Hepatocyte (in vitro differentiated cells): ENCODE measurements around the gene CLEC16A. TPM values are rescaled to one million over a fixed set of nuclear protein-coding genes. Genes with fewer than 3 reads are reported as not detected.

ENCODE experiments used
- DNase-seq: peaks from one replicate; pipeline ENCODE4 v3.0.0-alpha.2; 2016; ENCODE audit warnings: low spot score
- H2AFZ ChIP-seq: fragments of 200-600 bp; sonication (generic); 2 replicates; pipeline ENCODE4 v1.6.0; 2016; ENCODE audit warnings: antibody characterized with exemption, mild to moderate bottlenecking
- H3K27ac ChIP-seq: fragments of 200-600 bp; sonication (generic); 2 replicates; pipeline ENCODE4 v1.5.1; 2016; ENCODE audit warnings: mild to moderate bottlenecking
- H3K27me3 ChIP-seq: fragments of 200-600 bp; sonication (generic); 2 replicates; pipeline ENCODE4 v1.6.1; 2016
- H3K36me3 ChIP-seq: fragments of 200-600 bp; sonication (generic); replicated peaks from 2 replicates; pipeline ENCODE4 v1.5.1; 2016; ENCODE audit warnings: low read depth; ENCODE audit not compliant: insufficient read depth
- H3K4me1 ChIP-seq: fragments of 200-600 bp; sonication (generic); 2 replicates; pipeline ENCODE4 v1.5.1; 2016; ENCODE audit warnings: mild to moderate bottlenecking, moderate library complexity; ENCODE audit not compliant: insufficient read depth
- H3K4me2 ChIP-seq: fragments of 200-600 bp; sonication (generic); 2 replicates; pipeline ENCODE4 v1.6.0; 2016
- H3K4me3 ChIP-seq: fragments of 200-600 bp; sonication (generic); 2 replicates; pipeline ENCODE4 v1.5.1; 2016; ENCODE audit warnings: mild to moderate bottlenecking
- H3K79me2 ChIP-seq: fragments of 200-600 bp; sonication (generic); 2 replicates; pipeline ENCODE4 v1.6.0; 2017; ENCODE audit warnings: mild to moderate bottlenecking
- H3K9me2 ChIP-seq: fragments of 200-600 bp; sonication (generic); replicated peaks from 2 replicates; pipeline ENCODE4 v1.6.0; 2017; ENCODE audit warnings: mild to moderate bottlenecking; ENCODE audit not compliant: insufficient read depth
- H3K9me3 ChIP-seq: fragments of 200-600 bp; sonication (generic); 2 replicates; pipeline ENCODE4 v1.5.1; 2016; ENCODE audit warnings: low read depth, mild to moderate bottlenecking
- H4K20me1 ChIP-seq: fragments of 200-600 bp; sonication (generic); 2 replicates; pipeline ENCODE4 v1.6.0; 2016; ENCODE audit warnings: mild to moderate bottlenecking; ENCODE audit not compliant: insufficient read depth, poor library complexity, severe bottlenecking
- CTCF ChIP-seq: fragments of 200-600 bp; sonication (generic); IDR thresholded peaks from 2 replicates; pipeline ENCODE4 v1.5.1; 2016; ENCODE audit warnings: antibody characterized with exemption, mild to moderate bottlenecking; ENCODE audit not compliant: poor library complexity
- EZH2 ChIP-seq: fragments of 200-600 bp; sonication (generic); IDR thresholded peaks from 2 replicates; pipeline ENCODE4 v1.6.1; 2016; ENCODE audit warnings: antibody characterized with exemption, mild to moderate bottlenecking, borderline replicate concordance
- EZH2phosphoT487 ChIP-seq: fragments of 200-600 bp; sonication (generic); IDR thresholded peaks from one replicate; pipeline ENCODE4 v1.6.1; 2018; ENCODE audit warnings: antibody characterized with exemption, mild to moderate bottlenecking, low read depth, moderate library complexity; ENCODE audit not compliant: unreplicated experiment, severe bottlenecking
- WGBS: methylation state at CpG from one replicate; pipeline ENCODE4 v1.1.6; 2016; ENCODE audit warnings: low lambda C conversion rate; ENCODE audit errors: missing lambda C conversion rate; 5-methylcytosine and 5-hydroxymethylcytosine counted together
- polyA plus RNA-seq: library from polyadenylated mRNA; unstranded; fragments of >200 nt; fragmentation: Nextera tagmentation; extraction: Ambion mirVana; gene quantifications from 2 replicates; pipeline ENCODE4 v1.2.1, GENCODE V29; 2016
- total RNA-seq: library from RNA; depleted of rRNA; stranded (reverse); fragments of >200 nt; gene quantifications from 2 replicates; pipeline ENCODE4 v1.2.3, GENCODE V29; 2014

CLEC16A gene
- total and polyA plus RNA-seq, 2 experiments from 2014 or later = 22.3 to 22.6 TPM

- Histone ChIP-seq H3K27ac (no peak overlapping the region), H3K4me1 (no peaks in the 10 kb centered on the region), H3K4me2 (no peak overlapping the region), H3K9me3 (no peaks in the 10 kb centered on the region), H3K9me2 (no peaks in the 10 kb centered on the region), H3K36me3 (no peaks in the 10 kb centered on the region), H4K20me1 (no peaks in the 10 kb centered on the region), H3K4me3 (no peak overlapping the region), H2AFZ (no peak overlapping the region), H3K27me3 (no peaks in the 10 kb centered on the region), H3K79me2 (no peaks in the 10 kb centered on the region)
- WGBS = 87% methylated on average over 18 of the region's 18 CpGs
- no peak for DNase-seq
- no peak for TF ChIP-seq EZH2
- no peak for TF ChIP-seq EZH2phosphoT487
- TF ChIP-seq CTCF = no peak
Measured at GRCh38 chr16:11225677-11226549, 281.5 kb downstream of the CLEC16A start.

GRCh38 chr16:11229432-11229831 is 285.1 kb downstream of the CLEC16A start:
- H3K27ac ChIP-seq = no peak overlapping the region
- H3K36me3 ChIP-seq = no peaks in the 10 kb centered on the region
- no peaks in the 10 kb centered on the region for H3K4me1 ChIP-seq
- no peak for TF ChIP-seq EZH2
- no peak for TF ChIP-seq CTCF
- TF ChIP-seq EZH2phosphoT487 = no peak
- no peaks in the 10 kb centered on the region for H3K9me3 ChIP-seq
- H3K79me2 ChIP-seq = no peaks in the 10 kb centered on the region
- H3K4me2 ChIP-seq = no peak overlapping the region
- 83% methylated on average over 5 of the region's 5 CpGs for WGBS
- no peaks in the 10 kb centered on the region for H3K9me2 ChIP-seq
- H4K20me1 ChIP-seq = no peaks in the 10 kb centered on the region
- H2AFZ ChIP-seq = no peak overlapping the region
- no peak overlapping the region for H3K4me3 ChIP-seq
- no peaks in the 10 kb centered on the region for H3K27me3 ChIP-seq
- DNase-seq = no peak

- H3K4me3 ChIP-seq = no peak overlapping the region
- no peaks in the 10 kb centered on the region for H3K27me3 ChIP-seq
- H3K9me2 ChIP-seq = no peaks in the 10 kb centered on the region
- no peak overlapping the region for H3K27ac ChIP-seq
- H3K36me3 ChIP-seq = no peaks in the 10 kb centered on the region
- no peaks in the 10 kb centered on the region for H3K4me1 ChIP-seq
- no peak for TF ChIP-seq EZH2phosphoT487
- TF ChIP-seq EZH2 = no peak
- no peak for TF ChIP-seq CTCF
- H3K4me2 ChIP-seq = no peak overlapping the region
- no peak for DNase-seq
- no peaks in the 10 kb centered on the region for H3K79me2 ChIP-seq
- no peaks in the 10 kb centered on the region for H4K20me1 ChIP-seq
- WGBS = 75% methylated on average over 4 of the region's 4 CpGs
- no peaks in the 10 kb centered on the region for H3K9me3 ChIP-seq
- no peak overlapping the region for H2AFZ ChIP-seq
Measured at GRCh38 chr16:11229906-11230305, 285.5 kb downstream of the CLEC16A start.
